GM19239 (cell line): ENCODE data around the gene IGFALS.

ENCODE experiments used
- DNase-seq: peaks from one replicate; pipeline ENCODE4 v3.0.0; 2011; ENCODE audit warnings: low spot score; ENCODE audit not compliant: insufficient read length
- FAIRE-seq: peaks from 2 replicates; lab custom pipeline; 2011; peaks lifted over from hg19 to GRCh38; lab: Jason Lieb, UNC

Gene IGFALS

GRCh38 chr16:1749152-1750117 lies 44.1 kb downstream of the IGFALS start:
- DNase-seq (no peak), FAIRE-seq (no peak)

GRCh38 chr16:1747934-1748333 lies 45.6 kb downstream of the IGFALS start:
- no peak for FAIRE-seq
- DNase-seq, result no peak

- DNase-seq, result no peak
- no peak for FAIRE-seq
Observed at GRCh38 chr16:1746693-1747195, 46.8 kb downstream of the IGFALS start.

GRCh38 chr16:1745900-1746692 lies 47.4 kb downstream of the IGFALS start:
- DNase-seq (no peak), FAIRE-seq (no peak)

- FAIRE-seq, result no peak
- DNase-seq, result no peak
Observed at GRCh38 chr16:1745181-1745899, 48.2 kb downstream of the IGFALS start.

- FAIRE-seq, result no peak
Observed at GRCh38 chr16:1744338-1744840, 49.1 kb downstream of the IGFALS start.

GRCh38 chr16:1743376-1744337 lies 49.8 kb downstream of the IGFALS start:
- FAIRE-seq (no peak), DNase-seq (no peak)

More at GRCh38 chr16:1744338-1744840, 49.1 kb downstream of the IGFALS start:
- no peak for DNase-seq

- DNase-seq (no peak), FAIRE-seq (no peak)
Observed at GRCh38 chr16:1741553-1742165, 51.8 kb downstream of the IGFALS start.

- FAIRE-seq (no peak), DNase-seq (no peak)
Observed at GRCh38 chr16:1740781-1741490, 52.6 kb downstream of the IGFALS start.
